HG03469 (cell line): Measurements from ENCODE around the gene MRPL36.

ENCODE experiments used
- ATAC-seq: cut with Tn5 transposase; IDR thresholded peaks from one replicate; pipeline ENCODE4 v1.9.1; 2021; ENCODE audit warnings: mild to moderate bottlenecking, moderate library complexity, moderate number of reproducible peaks; ENCODE audit not compliant: unreplicated experiment

The MRPL36 gene

DNA sequence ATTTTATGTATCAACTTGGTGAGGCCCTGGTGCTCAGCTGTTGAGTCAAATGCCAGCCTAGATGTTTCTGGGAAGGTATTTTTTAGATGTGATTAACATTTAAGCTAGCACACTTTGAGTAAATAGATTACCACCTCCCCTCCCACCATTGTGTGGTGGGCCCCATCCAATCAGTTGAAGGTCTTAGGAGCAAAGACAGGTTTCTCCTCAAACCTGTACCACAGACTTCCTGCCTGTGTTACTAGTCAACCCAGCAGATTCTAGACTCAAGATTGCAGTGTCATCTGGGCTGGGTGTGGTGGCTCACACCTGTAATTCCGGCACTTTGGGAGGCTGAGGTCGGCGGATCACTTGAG lies 33.8 kb downstream of the MRPL36 start:
- no peak for ATAC-seq

DNA sequence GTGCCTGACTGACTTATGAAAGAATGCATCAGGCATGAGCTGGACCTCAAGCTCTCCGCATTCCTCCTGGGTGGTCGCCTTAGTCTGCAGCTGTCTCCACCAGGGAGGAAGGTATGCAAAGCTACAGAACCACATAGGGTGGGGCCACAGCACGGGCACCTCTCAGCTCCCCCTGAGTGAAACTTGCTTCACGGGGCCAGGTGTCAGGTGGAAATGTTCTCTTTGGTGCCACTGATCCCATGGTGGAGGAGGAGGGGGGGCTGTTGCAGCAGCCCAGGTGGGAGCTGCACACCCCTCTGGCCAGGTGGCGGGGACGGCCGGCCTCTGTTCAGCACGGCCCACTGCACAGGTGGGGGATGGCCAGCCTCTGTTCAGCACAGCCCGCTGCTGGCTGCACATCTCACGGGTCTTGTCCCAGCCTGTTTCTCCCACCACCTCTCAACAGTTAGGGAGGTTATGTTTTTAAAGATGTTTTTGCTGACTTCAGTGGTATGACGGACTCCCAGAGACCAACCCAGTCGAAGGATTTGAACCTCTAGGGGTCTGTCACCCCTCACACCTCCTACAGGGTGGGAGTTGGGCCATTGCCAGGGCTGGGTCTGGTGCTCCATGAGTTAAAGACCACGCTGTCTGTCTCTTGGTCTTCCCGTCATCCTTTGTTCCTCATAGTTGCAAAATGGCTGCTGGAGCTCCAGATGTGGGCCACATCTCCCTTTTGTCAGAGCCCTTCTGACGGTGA lies 34.3 kb downstream of the MRPL36 start:
- no peak for ATAC-seq

DNA sequence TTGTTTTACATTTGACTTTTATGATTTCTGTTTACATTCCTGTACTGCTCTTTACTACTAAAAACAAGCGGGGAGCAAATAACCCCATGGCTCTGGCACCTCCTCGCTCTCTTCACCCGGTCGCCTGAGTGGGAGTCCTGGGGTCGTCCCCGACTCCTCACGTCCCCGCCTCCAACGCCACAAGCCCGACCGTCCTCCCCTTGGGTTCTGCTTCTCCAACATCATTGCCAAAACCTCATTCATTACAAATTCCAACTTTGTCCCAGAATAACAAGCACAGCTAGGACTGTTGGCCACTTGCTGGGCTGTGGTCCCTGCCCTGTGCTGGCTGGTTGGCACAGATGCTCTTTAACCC lies 35.1 kb downstream of the MRPL36 start:
- no peak for ATAC-seq

GRCh38 chr5:1763960-1764605 lies 35.6 kb downstream of the MRPL36 start:
- ATAC-seq, result no peak

GRCh38 chr5:1763548-1763911 lies 36.1 kb downstream of the MRPL36 start:
- ATAC-seq, result no peak

GRCh38 chr5:1762883-1763547 lies 36.6 kb downstream of the MRPL36 start:
- ATAC-seq, result no peak

DNA sequence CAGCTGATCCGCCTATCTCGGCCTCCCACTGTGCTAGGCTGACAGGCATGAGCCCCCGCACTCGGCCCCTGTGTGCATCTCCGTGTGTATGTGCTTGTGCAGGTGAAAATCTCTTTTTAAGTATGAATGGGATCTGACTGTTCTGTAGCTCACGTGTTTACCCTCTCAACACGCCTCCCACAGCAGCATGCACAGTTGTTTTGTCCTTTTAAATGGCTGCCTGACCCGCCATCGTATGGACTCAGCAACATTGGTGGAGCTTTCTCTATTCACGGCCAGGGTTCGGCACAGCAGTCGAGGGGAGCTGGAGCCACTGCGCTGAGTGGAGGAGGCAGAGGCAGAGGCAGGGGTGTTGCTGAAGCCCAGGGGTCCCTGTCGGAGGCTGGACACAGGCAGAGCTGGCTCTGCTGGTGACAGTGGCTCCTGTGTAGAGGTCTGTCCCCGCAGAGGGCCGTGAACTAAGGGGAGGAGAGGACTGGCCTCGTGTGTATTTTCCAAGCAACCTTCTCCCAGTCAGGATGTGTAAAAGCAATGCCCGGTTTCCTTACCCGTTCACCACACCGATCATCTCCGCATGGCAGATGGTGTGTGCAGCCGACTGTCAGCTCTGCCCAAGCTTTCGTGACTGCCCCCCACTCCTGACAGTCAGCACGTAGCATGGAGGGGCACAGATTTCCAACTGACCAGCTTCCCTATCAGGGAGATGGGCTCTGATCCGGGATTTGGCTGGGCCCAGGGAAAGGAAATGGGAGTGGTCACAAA lies 37.3 kb downstream of the MRPL36 start:
- no peak for ATAC-seq

DNA sequence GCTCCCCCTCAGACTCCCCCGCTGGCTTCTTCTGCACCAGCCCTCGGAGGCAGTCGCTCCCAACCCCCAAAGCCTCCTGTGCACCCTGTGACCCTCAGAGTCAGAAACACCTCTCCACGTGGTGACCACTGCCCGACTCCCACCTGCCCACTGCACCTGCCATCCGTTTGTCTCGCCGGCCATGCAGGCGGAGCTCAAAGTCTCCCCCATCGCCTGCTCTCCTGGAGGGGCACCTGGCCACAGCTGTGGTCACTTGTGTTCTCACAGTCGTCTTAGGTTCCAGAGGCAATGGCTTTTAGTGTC lies 38.2 kb downstream of the MRPL36 start:
- no peak for ATAC-seq

DNA sequence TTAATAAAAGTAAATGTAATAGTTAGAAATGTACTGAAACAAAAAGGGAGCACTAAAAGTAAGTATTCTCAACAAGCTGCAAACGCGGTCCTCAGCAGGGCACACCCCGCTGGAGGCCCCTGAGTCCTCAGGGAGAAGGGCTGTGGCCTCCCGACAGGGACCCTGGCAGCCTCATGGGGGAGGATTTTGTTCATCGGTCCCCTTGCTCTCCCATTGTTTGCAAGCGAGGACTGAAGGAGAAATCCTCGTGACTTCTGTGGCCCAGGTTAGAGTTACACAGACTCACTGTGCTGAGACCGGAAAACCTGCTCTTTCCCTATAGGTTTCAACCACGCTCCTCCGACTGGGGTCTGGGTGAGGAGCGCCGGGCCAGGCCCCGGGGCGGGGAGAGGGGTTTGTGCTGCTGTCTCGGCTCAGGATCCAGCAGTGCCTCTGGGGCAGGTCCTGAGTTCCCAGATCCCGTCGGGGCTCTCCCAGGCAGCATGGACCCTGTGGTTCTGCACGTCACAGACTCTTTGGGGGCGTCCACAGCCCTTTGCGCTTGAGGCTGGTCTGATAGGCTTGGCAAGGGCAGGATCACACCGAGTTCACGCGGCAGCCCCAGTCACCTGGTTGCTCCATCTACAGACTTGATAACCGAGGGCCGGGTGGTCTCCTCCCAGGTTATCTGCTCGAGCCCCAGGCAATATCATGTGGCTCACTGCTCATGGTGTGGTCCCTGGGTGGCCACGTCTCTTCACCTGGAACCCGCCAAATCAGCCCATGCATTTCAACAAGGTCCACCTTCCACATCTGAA lies 38.8 kb downstream of the MRPL36 start:
- no peak for ATAC-seq

- no peak for ATAC-seq
These were observed 39.4 kb downstream of the MRPL36 start for GRCh38 chr5:1760231-1760630.

GRCh38 chr5:1759378-1759970 lies 40.2 kb downstream of the MRPL36 start:
- no peak for ATAC-seq

DNA sequence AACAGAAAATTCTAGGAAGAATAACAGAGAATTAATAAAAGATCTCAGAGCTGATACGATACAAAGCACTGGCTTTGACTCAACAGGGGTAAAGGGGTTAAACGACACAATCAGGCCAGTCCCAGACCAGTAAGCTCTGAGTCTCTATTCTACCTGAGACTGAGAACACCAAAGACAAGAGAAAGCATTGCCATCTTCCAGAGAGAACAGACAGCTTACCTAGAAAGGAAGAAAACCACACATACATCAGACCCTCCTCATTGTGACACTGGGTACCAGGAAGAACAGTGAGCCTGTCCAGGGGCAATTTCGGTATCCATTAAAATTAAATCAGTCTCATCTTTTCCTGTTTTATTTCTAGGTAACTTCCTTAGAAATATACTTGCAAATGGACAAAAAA lies 41.1 kb downstream of the MRPL36 start:
- no peak for ATAC-seq

- no peak for ATAC-seq
These were observed 42.1 kb downstream of the MRPL36 start for GRCh38 chr5:1757511-1757910.

- ATAC-seq, result no peak
These were observed 43.2 kb downstream of the MRPL36 start for GRCh38 chr5:1756481-1756880.

DNA sequence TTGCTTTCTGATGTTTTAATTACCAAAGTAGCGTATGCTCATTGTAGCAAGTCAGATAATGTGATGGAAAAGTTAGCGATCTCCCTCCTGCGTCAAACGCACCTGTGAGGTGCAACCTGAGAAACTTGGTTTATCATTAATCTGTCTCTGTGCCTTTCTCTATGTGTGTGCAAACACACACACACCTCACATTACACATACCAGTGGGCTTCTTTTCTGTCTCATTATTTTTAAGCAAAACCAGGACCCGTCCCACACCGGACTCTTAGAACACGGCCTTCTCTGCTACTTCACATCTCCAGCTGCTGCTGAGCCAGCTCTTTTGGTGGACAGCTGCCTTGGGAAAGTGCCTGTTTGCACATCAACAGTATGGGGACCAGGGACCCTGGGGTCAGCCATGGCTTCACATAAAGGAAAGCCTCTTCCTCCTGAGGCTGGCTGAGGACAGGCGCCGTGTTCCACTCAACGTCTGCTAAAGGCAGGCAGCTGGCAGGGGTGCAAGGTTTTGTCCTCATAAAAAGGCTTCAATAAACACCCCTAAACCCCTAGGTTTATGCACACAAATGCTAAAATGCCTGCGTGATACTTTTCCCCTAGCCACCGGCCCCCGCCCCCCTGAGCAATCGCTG lies 44.2 kb downstream of the MRPL36 start:
- ATAC-seq, result no peak

- no peak for ATAC-seq
These were observed 45.0 kb downstream of the MRPL36 start for GRCh38 chr5:1754531-1755220.

DNA sequence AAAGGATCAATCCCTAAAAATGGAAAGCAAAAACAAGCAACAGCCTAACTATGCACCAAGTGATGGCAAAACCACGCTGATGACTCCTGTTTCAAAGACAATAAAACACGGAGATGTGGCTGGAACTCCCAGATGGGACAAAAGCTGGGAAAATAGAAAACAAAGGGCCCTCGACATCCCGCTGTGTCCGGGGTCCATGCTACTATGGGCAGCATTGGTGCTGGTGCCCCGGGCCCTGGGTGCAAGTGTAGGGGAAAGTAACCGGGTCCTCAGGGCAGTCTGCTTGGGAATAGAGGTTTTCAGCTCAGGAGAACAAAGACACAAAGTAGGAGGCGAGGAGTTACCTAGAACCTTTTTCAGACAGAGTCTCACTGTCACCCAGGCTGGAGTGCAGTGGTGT lies 46.1 kb downstream of the MRPL36 start:
- ATAC-seq, result no peak

GRCh38 chr5:1752881-1753280 lies 46.8 kb downstream of the MRPL36 start:
- no peak for ATAC-seq
